Measurements from ENCODE around the gene CD22. TPM values are rescaled to one million over a fixed set of nuclear protein-coding genes. Genes with fewer than 3 reads are reported as not detected.

CD22 gene
- total RNA-seq, 4 donors from 2014 or later, result 3.2 to 11.7 (median 6.2) TPM; not detected in 1

GRCh38 chr19:35351411-35352176 is 22.6 kb downstream of the CD22 start:
- TF ChIP-seq CTCF (IDR thresholded peaks at IDR 0.05; ENCODE audit: low read depth), result no peak

GRCh38 chr19:35352177-35352447 is 23.1 kb downstream of the CD22 start:
- TF ChIP-seq CTCF (IDR thresholded peaks at IDR 0.05; ENCODE audit: low read depth), result no peak

- no peak for TF ChIP-seq CTCF (IDR thresholded peaks at IDR 0.05; ENCODE audit: low read depth)
Observed at GRCh38 chr19:35352448-35353304, 23.7 kb downstream of the CD22 start.

GRCh38 chr19:35353635-35354034 is 24.6 kb downstream of the CD22 start:
- TF ChIP-seq CTCF (IDR thresholded peaks at IDR 0.05; ENCODE audit: low read depth), result no peak

- no peak for TF ChIP-seq CTCF (IDR thresholded peaks at IDR 0.05; ENCODE audit: low read depth)
Observed at GRCh38 chr19:35354898-35355297, 25.9 kb downstream of the CD22 start.

GRCh38 chr19:35355791-35356460 is 26.9 kb downstream of the CD22 start:
- no peak for TF ChIP-seq CTCF (IDR thresholded peaks at IDR 0.05; ENCODE audit: low read depth)
